B cell (primary cell): ENCODE data around the gene ACTL6A. TPM values are rescaled to one million over a fixed set of nuclear protein-coding genes. Genes with fewer than 3 reads are reported as not detected.

Experiments used
- ATAC-seq: fragments of 200-7000 bp; cut with Tn5 transposase; one replicate; pipeline ENCODE4 v1.10.0; 2021; ENCODE audit warnings: low read depth, mild to moderate bottlenecking, moderate number of reproducible peaks, moderate library complexity
- CTCF ChIA-PET: fragments of 350-600 bp; sonication (Branson Sonifier 250); formaldehyde crosslinking; loops from one replicate; lab custom pipeline; 2021; ENCODE audit warnings: antibody characterized with exemption, inconsistent platforms; lab: Charles Lee
- POLR2A ChIA-PET: fragments of 350-600 bp; sonication (Branson Sonifier 250); formaldehyde crosslinking; loops from one replicate; lab custom pipeline; 2021; ENCODE audit warnings: antibody characterized with exemption; lab: Charles Lee
- DNase-seq: peaks from one replicate; pipeline ENCODE4 v3.0.0; 2013
- H2AFZ ChIP-seq: 2 replicates; pipeline ENCODE4 v1.6.1; 2012; ENCODE audit warnings: mild to moderate bottlenecking, low read depth, low read length; ENCODE audit not compliant: insufficient read depth, poor library complexity, severe bottlenecking
- H3K27ac ChIP-seq, 2 donors: 1 replicate in 1 of 2; 2 replicates in 1 of 2; pipeline ENCODE4 v1.5.1; 2012 to 2013; ENCODE audit warnings: low read length in 2 of 2, mild to moderate bottlenecking in 2 of 2, moderate library complexity in 1 of 2
- H3K27me3 ChIP-seq, 4 experiments: fragments of 200-600 bp in 1 of 4; sonication (generic) in 1 of 4; replicated peaks in 1 of 4; 1 replicate in 2 of 4; 2 replicates in 2 of 4; pipeline versions ENCODE4 v1.6.1 to v1.7.0; 2013 to 2016; ENCODE audit warnings: low read length in 3 of 4, mild to moderate bottlenecking in 2 of 4, mixed read lengths in 1 of 4, moderate library complexity in 1 of 4; ENCODE audit not compliant: insufficient read depth in 4 of 4, control insufficient read depth in 3 of 4; ENCODE audit errors: control extremely low read depth in 1 of 4
- H3K36me3 ChIP-seq, 2 experiments: replicated peaks in 1 of 2; 1 replicate in 1 of 2; 2 replicates in 1 of 2; pipeline versions ENCODE4 v1.6.1 to v1.7.1; 2013; ENCODE audit warnings: low read length in 1 of 2; ENCODE audit not compliant: insufficient read depth in 2 of 2, control insufficient read depth in 1 of 2; ENCODE audit errors: control extremely low read depth in 1 of 2, extremely low read depth in 1 of 2
- H3K4me1 ChIP-seq, 2 donors: fragments of 200-600 bp in 1 of 2; sonication (generic) in 1 of 2; 1 replicate in 1 of 2; 2 replicates in 1 of 2; pipeline versions ENCODE4 v1.5.1 to v1.6.1; 2013 to 2017; ENCODE audit warnings: low read length in 2 of 2; ENCODE audit not compliant: control insufficient read depth in 2 of 2, insufficient read depth in 2 of 2
- H3K4me2 ChIP-seq: replicated peaks from 2 replicates; pipeline ENCODE3; 2012; ENCODE audit warnings: mild to moderate bottlenecking, low read depth, low read length; ENCODE audit not compliant: poor library complexity, severe bottlenecking
- H3K4me3 ChIP-seq, 5 experiments: fragments of 200-600 bp in 1 of 5; sonication (generic) in 1 of 5; 1 replicate in 3 of 5; 2 replicates in 2 of 5; pipeline versions ENCODE4 v1.5.1 to v1.7.0; 2011 to 2016; ENCODE audit warnings: low read length in 4 of 5, mild to moderate bottlenecking in 4 of 5, low read depth in 2 of 5, control low read depth in 1 of 5, moderate library complexity in 1 of 5; ENCODE audit not compliant: insufficient read depth in 1 of 5; ENCODE audit errors: control extremely low read depth in 1 of 5, extremely low read depth in 1 of 5
- H3K79me2 ChIP-seq: fragments of 200-600 bp; sonication (generic); one replicate; pipeline ENCODE4 v1.6.0; 2016; ENCODE audit warnings: low read length; ENCODE audit not compliant: control insufficient read depth, insufficient read depth
- H3K9ac ChIP-seq: fragments of 200-600 bp; sonication (generic); 2 replicates; pipeline ENCODE4 v1.6.1; 2017; ENCODE audit warnings: mild to moderate bottlenecking, low read length, moderate library complexity
- H3K9me3 ChIP-seq, 3 donors: one replicate each; pipeline versions ENCODE4 v1.6.1 to v1.7.1; 2013; ENCODE audit warnings: low read length in 2 of 3; ENCODE audit not compliant: control insufficient read depth in 2 of 3, insufficient read depth in 1 of 3; ENCODE audit errors: control extremely low read depth in 1 of 3
- H4K20me1 ChIP-seq: 2 replicates; pipeline ENCODE4 v1.6.0; 2012; ENCODE audit warnings: mild to moderate bottlenecking, low read length; ENCODE audit not compliant: insufficient read depth, control insufficient read depth, poor library complexity, severe bottlenecking
- H3K27ac Mint-ChIP-seq: one replicate; pipeline ENCODE4 v1.8.0; 2021; ENCODE audit warnings: mixed read lengths
- H3K27me3 Mint-ChIP-seq: one replicate; pipeline ENCODE4 v1.8.0; 2021; ENCODE audit warnings: mixed read lengths
- H3K4me1 Mint-ChIP-seq: one replicate; pipeline ENCODE4 v1.8.0; 2021; ENCODE audit warnings: mixed read lengths
- H3K4me3 Mint-ChIP-seq: one replicate; pipeline ENCODE4 v1.8.0; 2021; ENCODE audit warnings: mixed read lengths
- H3K9me3 Mint-ChIP-seq: one replicate; pipeline ENCODE4 v1.8.0; 2022; ENCODE audit warnings: mixed read lengths; ENCODE audit not compliant: insufficient read depth
- EZH2 ChIP-seq: IDR thresholded peaks from 2 replicates; pipeline ENCODE4 v1.6.1; 2012; ENCODE audit warnings: borderline replicate concordance, low read depth, mild to moderate bottlenecking, moderate library complexity, low read length; ENCODE audit not compliant: insufficient read depth, poor library complexity, severe bottlenecking
- WGBS: methylation state at CpG from one replicate; pipeline ENCODE4 v1.1.5; 2013; ENCODE audit warnings: missing lambda C conversion rate; ENCODE audit not compliant: insufficient coverage; 5-methylcytosine and 5-hydroxymethylcytosine counted together
- intact Hi-C: fragments of 100-400 bp; cut with micrococcal nuclease; formaldehyde crosslinking; loops from one replicate; pipeline ENCODE4 v1.10.0; 2022
- polyA plus RNA-seq: library from polyadenylated mRNA; depleted of rRNA; stranded (reverse); fragments of >200 nt; gene quantifications from 2 replicates; pipeline ENCODE4 v1.2.3, GENCODE V29; 2012
- total RNA-seq, 2 donors: library from RNA; stranded (reverse); fragments of 120-200 nt in 1 of 2; gene quantifications; 1 replicate in 1 of 2; 2 replicates in 1 of 2; pipeline versions ENCODE4 v1.2.3 to v1.2.4, GENCODE V29; 2013 to 2022
- TF ChIP-seq, protein P1 (sequence below): fragments of 200-600 bp; IDR thresholded peaks from one replicate; pipeline ENCODE4 v1.8.0; 2022; ENCODE audit warnings: antibody characterized with exemption, mild to moderate bottlenecking

Gene ACTL6A
- total and polyA plus RNA-seq, 2 donors (not counting 1 experiment from before 2014, with no cell fraction given): 26.2 to 48.5 TPM

DNA sequence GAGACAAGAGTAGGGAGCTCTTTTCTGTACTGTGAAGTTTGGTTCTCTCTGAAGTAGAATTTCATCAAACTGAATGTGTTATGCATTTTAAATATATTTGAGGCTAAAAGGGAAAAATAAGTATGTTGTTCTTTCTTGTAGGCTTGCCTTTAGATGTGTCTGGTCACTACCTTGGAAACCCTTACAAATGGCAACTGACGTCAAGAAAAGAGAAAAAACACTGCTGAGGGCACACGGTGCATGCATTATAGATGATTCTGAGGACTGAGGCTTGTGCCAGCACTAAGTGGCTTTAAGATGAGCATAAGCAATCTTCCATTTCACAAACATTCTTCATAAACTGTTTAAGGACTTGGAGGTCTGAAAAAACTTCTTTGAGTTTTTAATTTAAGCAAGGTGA, 31.1 kb upstream of the ACTL6A start:
- Histone ChIP-seq H3K9ac (no peak overlapping the region), H3K27me3 (peaks cover 0 to under 1% (median 0%) of the 10 kb centered on the region in 4 experiments), H2AFZ (no peak overlapping the region), H3K27ac (no peak overlapping the region), H4K20me1 (no peaks in the 10 kb centered on the region), H3K4me1 (no peaks in the 10 kb centered on the region), H3K4me2 (no peak overlapping the region), H3K36me3 (no peaks in the 10 kb centered on the region), H3K4me3 (no peak overlapping the region), H3K79me2 (no peaks in the 10 kb centered on the region), H3K9me3 (no peaks in the 10 kb centered on the region)
- H3K27ac Mint-ChIP-seq: no peak overlapping the region
- intact Hi-C loops: no loop called here
- no peak for DNase-seq
- no peaks in the 10 kb centered on the region for H3K9me3 Mint-ChIP-seq
- TF ChIP-seq EZH2: no peak
- TF ChIP-seq, protein P1, sequence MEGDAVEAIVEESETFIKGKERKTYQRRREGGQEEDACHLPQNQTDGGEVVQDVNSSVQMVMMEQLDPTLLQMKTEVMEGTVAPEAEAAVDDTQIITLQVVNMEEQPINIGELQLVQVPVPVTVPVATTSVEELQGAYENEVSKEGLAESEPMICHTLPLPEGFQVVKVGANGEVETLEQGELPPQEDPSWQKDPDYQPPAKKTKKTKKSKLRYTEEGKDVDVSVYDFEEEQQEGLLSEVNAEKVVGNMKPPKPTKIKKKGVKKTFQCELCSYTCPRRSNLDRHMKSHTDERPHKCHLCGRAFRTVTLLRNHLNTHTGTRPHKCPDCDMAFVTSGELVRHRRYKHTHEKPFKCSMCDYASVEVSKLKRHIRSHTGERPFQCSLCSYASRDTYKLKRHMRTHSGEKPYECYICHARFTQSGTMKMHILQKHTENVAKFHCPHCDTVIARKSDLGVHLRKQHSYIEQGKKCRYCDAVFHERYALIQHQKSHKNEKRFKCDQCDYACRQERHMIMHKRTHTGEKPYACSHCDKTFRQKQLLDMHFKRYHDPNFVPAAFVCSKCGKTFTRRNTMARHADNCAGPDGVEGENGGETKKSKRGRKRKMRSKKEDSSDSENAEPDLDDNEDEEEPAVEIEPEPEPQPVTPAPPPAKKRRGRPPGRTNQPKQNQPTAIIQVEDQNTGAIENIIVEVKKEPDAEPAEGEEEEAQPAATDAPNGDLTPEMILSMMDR: no peak
- ATAC-seq: no peak
- H3K4me1 Mint-ChIP-seq: no peaks in the 10 kb centered on the region
- WGBS: no CpG with 5 or more reads among the region's 2 CpGs
- no peaks in the 10 kb centered on the region for H3K27me3 Mint-ChIP-seq
- no peak overlapping the region for H3K4me3 Mint-ChIP-seq
- CTCF ChIA-PET: no interaction called here
- POLR2A ChIA-PET: no interaction called here

DNA sequence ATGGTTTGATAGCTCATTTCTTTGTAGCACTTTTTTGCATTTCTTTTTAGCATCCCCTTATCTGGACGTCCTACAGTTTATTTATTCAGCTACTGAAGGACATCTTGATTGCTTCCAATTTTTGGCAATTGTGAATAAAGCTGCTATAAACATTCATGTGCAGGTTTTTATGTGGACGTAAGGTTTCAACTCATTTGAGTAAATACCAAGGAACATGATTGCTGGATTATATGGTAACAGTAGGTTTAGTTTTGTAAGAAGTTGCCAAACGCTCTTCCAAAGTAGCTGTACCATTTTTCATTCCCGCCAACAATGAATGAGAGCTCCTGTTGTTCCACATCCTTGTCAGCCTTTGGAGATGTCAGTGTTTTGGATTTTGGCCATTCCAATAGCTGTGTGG, 29.5 kb upstream of the ACTL6A start:
- Mint-ChIP-seq H3K27ac (no peak overlapping the region), H3K4me3 (no peak overlapping the region), H3K9me3 (no peaks in the 10 kb centered on the region), H3K4me1 (no peaks in the 10 kb centered on the region), H3K27me3 (no peaks in the 10 kb centered on the region)
- H2AFZ ChIP-seq: no peak overlapping the region
- H3K9ac ChIP-seq: no peak overlapping the region
- H3K4me2 ChIP-seq: no peak overlapping the region
- no CpG with 5 or more reads among the region's 4 CpGs for WGBS
- no peak overlapping the region for H3K4me3 ChIP-seq
- H3K27me3 ChIP-seq: peaks cover 0 to 6% (median 2%) of the 10 kb centered on the region in 4 experiments
- intact Hi-C loops: no loop called here
- ATAC-seq: no peak
- H3K36me3 ChIP-seq: no peaks in the 10 kb centered on the region
- no peaks in the 10 kb centered on the region for H4K20me1 ChIP-seq
- ChIA-PET POLR2A (no interaction called here), CTCF (no interaction called here)
- TF ChIP-seq, protein P1: no peak
- no peak for TF ChIP-seq EZH2
- no peaks in the 10 kb centered on the region for H3K9me3 ChIP-seq
- no peak overlapping the region for H3K27ac ChIP-seq
- no peaks in the 10 kb centered on the region for H3K79me2 ChIP-seq
- H3K4me1 ChIP-seq: no peaks in the 10 kb centered on the region
- no peak for DNase-seq
